Chondrocyte (in vitro differentiated cells): ENCODE measurements around the gene ZBTB7A. TPM values are rescaled to one million over a fixed set of nuclear protein-coding genes. Genes with fewer than 3 reads are reported as not detected.

Experiments
- DNase-seq: peaks from one replicate; pipeline ENCODE4 v3.0.0; 2021; ENCODE audit warnings: mixed read lengths, low spot score
- H3K27ac Mint-ChIP-seq: one replicate; pipeline ENCODE4 v1.8.0; 2021; ENCODE audit warnings: mild to moderate bottlenecking, moderate library complexity, mixed read lengths; ENCODE audit not compliant: unreplicated experiment
- H3K27me3 Mint-ChIP-seq: 2 replicates; pipeline ENCODE4 v1.8.0; 2021; ENCODE audit warnings: low read depth, mixed read lengths
- H3K36me3 Mint-ChIP-seq: 2 replicates; pipeline ENCODE4 v1.8.0; 2021; ENCODE audit warnings: low read depth, mixed read lengths
- H3K4me1 Mint-ChIP-seq: 2 replicates; pipeline ENCODE4 v1.8.0; 2021; ENCODE audit warnings: low read depth, mild to moderate bottlenecking, mixed read lengths
- H3K4me3 Mint-ChIP-seq: one replicate; pipeline ENCODE4 v1.8.0; 2021; ENCODE audit warnings: mild to moderate bottlenecking, moderate library complexity, mixed read lengths; ENCODE audit not compliant: unreplicated experiment
- H3K9me3 Mint-ChIP-seq: 2 replicates; pipeline ENCODE4 v1.8.0; 2021; ENCODE audit warnings: low read depth, mixed read lengths
- CTCF ChIP-seq: fragments of 200-600 bp; sonication (generic); IDR thresholded peaks from 2 replicates; pipeline ENCODE4 v1.5.0; 2021; ENCODE audit warnings: antibody characterized with exemption, mild to moderate bottlenecking, moderate library complexity
- total RNA-seq: library from RNA; stranded (reverse); gene quantifications from 3 replicates; pipeline ENCODE4 v1.2.1, GENCODE V29; 2021

Gene ZBTB7A
- total RNA-seq, 1 donor from 2014 or later = 29.5 TPM

- Mint-ChIP-seq H3K9me3 (no peaks in the 10 kb centered on the region), H3K27ac (no peak overlapping the region), H3K36me3 (peaks cover 14% of the 10 kb centered on the region), H3K4me3 (no peak overlapping the region), H3K27me3 (no peaks in the 10 kb centered on the region), H3K4me1 (no peaks in the 10 kb centered on the region)
- DNase-seq = no peak
- no peak for TF ChIP-seq CTCF
Observed at GRCh38 chr19:4096049-4096892, 29.6 kb upstream of the ZBTB7A start.

GRCh38 chr19:4095488-4095844, 28.8 kb upstream of the ZBTB7A start:
- Mint-ChIP-seq H3K9me3 (no peaks in the 10 kb centered on the region), H3K4me1 (no peaks in the 10 kb centered on the region), H3K36me3 (peaks cover 14% of the 10 kb centered on the region), H3K27ac (no peak overlapping the region), H3K4me3 (no peak overlapping the region), H3K27me3 (no peaks in the 10 kb centered on the region)
- no peak for TF ChIP-seq CTCF
- DNase-seq = no peak

GRCh38 chr19:4094761-4095487, 28.2 kb upstream of the ZBTB7A start:
- DNase-seq = no peak
- Mint-ChIP-seq H3K27me3 (no peaks in the 10 kb centered on the region), H3K27ac (no peak overlapping the region), H3K4me1 (no peaks in the 10 kb centered on the region), H3K36me3 (peaks cover 14% of the 10 kb centered on the region), H3K9me3 (no peaks in the 10 kb centered on the region), H3K4me3 (no peak overlapping the region)
- no peak for TF ChIP-seq CTCF

GRCh38 chr19:4094291-4094690, 27.6 kb upstream of the ZBTB7A start:
- DNase-seq = no peak
- H3K9me3 Mint-ChIP-seq = no peaks in the 10 kb centered on the region
- H3K36me3 Mint-ChIP-seq = peaks cover 14% of the 10 kb centered on the region
- H3K27ac Mint-ChIP-seq = no peak overlapping the region
- H3K4me3 Mint-ChIP-seq = no peak overlapping the region
- TF ChIP-seq CTCF = no peak
- H3K27me3 Mint-ChIP-seq = no peaks in the 10 kb centered on the region
- H3K4me1 Mint-ChIP-seq = no peaks in the 10 kb centered on the region

GRCh38 chr19:4093643-4094175, 27.0 kb upstream of the ZBTB7A start:
- H3K4me1 Mint-ChIP-seq = no peaks in the 10 kb centered on the region
- no peak overlapping the region for H3K4me3 Mint-ChIP-seq
- TF ChIP-seq CTCF = no peak
- peaks cover 14% of the 10 kb centered on the region for H3K36me3 Mint-ChIP-seq
- no peaks in the 10 kb centered on the region for H3K27me3 Mint-ChIP-seq
- no peak for DNase-seq
- no peak overlapping the region for H3K27ac Mint-ChIP-seq
- H3K9me3 Mint-ChIP-seq = no peaks in the 10 kb centered on the region
